Naive thymus-derived CD4-positive, alpha-beta T cell (primary cell): ENCODE results near the gene ATP6V0A4. TPM values are rescaled to one million over a fixed set of nuclear protein-coding genes. Genes with fewer than 3 reads are reported as not detected.

Experiments used
- ATAC-seq: fragments of 150-1000 bp; cut with Tn5 transposase; 2 replicates; pipeline ENCODE4 v1.10.0; 2021; ENCODE audit warnings: mild to moderate bottlenecking, moderate library complexity
- CTCF ChIA-PET: fragments of 350-600 bp; sonication (Branson Sonifier 250); formaldehyde crosslinking; loops from one replicate; lab custom pipeline; 2021; ENCODE audit warnings: antibody characterized with exemption; lab: Charles Lee
- POLR2A ChIA-PET: fragments of 350-600 bp; sonication (Branson Sonifier 250); formaldehyde crosslinking; loops from one replicate; lab custom pipeline; 2021; ENCODE audit warnings: antibody characterized with exemption, inconsistent platforms; lab: Charles Lee
- DNase-seq, 9 donors: peaks; one replicate each; pipeline versions ENCODE4 v3.0.0 to v3.0.0-alpha.2; 2020 to 2022; ENCODE audit warnings: mixed read lengths in 1 of 9
- H3K27ac ChIP-seq: one replicate; pipeline ENCODE4 v1.7.0; 2013; ENCODE audit warnings: mild to moderate bottlenecking, low read depth, low read length, moderate library complexity
- H3K27me3 ChIP-seq, 2 donors: one replicate each; pipeline ENCODE4 v1.7.0; 2013; ENCODE audit warnings: low read length in 2 of 2, mild to moderate bottlenecking in 2 of 2, moderate library complexity in 2 of 2; ENCODE audit not compliant: control insufficient read depth in 2 of 2, insufficient read depth in 2 of 2
- H3K36me3 ChIP-seq, 3 experiments: 1 replicate in 2 of 3; 2 replicates in 1 of 3; pipeline ENCODE4 v1.7.0; 2013; ENCODE audit warnings: low read length in 3 of 3, mild to moderate bottlenecking in 3 of 3, moderate library complexity in 1 of 3; ENCODE audit not compliant: insufficient read depth in 3 of 3, control insufficient read depth in 2 of 3
- H3K4me1 ChIP-seq, 2 donors: one replicate each; pipeline ENCODE4 v1.7.0; 2013; ENCODE audit warnings: low read length in 2 of 2, mild to moderate bottlenecking in 2 of 2, moderate library complexity in 1 of 2; ENCODE audit not compliant: control insufficient read depth in 2 of 2, insufficient read depth in 2 of 2
- H3K4me3 ChIP-seq: 2 replicates; pipeline ENCODE4 v1.7.0; 2013; ENCODE audit warnings: mild to moderate bottlenecking, low read length
- H3K9me3 ChIP-seq, 3 experiments: 1 replicate in 2 of 3; 2 replicates in 1 of 3; pipeline ENCODE4 v1.7.0; 2013; ENCODE audit warnings: low read length in 3 of 3; ENCODE audit not compliant: control insufficient read depth in 2 of 3
- H3K27ac Mint-ChIP-seq, 9 donors: one replicate each; pipeline ENCODE4 v1.8.0; 2020 to 2022; ENCODE audit warnings: mixed read lengths in 9 of 9, mild to moderate bottlenecking in 8 of 9, moderate library complexity in 5 of 9, inconsistent platforms in 2 of 9
- H3K27me3 Mint-ChIP-seq, 5 donors: one replicate each; pipeline ENCODE4 v1.8.0; 2021 to 2022; ENCODE audit warnings: mixed read lengths in 5 of 5, mild to moderate bottlenecking in 1 of 5
- H3K36me3 Mint-ChIP-seq, 5 donors: one replicate each; pipeline ENCODE4 v1.8.0; 2020 to 2022; ENCODE audit warnings: mixed read lengths in 5 of 5, mild to moderate bottlenecking in 3 of 5, inconsistent platforms in 1 of 5
- H3K4me1 Mint-ChIP-seq, 7 donors: one replicate each; pipeline ENCODE4 v1.8.0; 2020 to 2022; ENCODE audit warnings: mixed read lengths in 7 of 7, mild to moderate bottlenecking in 3 of 7, inconsistent platforms in 1 of 7
- H3K4me3 Mint-ChIP-seq, 10 donors: one replicate each; pipeline ENCODE4 v1.8.0; 2020 to 2022; ENCODE audit warnings: mild to moderate bottlenecking in 10 of 10, mixed read lengths in 10 of 10, moderate library complexity in 6 of 10, inconsistent platforms in 2 of 10
- H3K9me3 Mint-ChIP-seq, 11 donors: one replicate each; pipeline ENCODE4 v1.8.0; 2020 to 2022; ENCODE audit warnings: mixed read lengths in 11 of 11, mild to moderate bottlenecking in 4 of 11, inconsistent platforms in 1 of 11, moderate library complexity in 1 of 11
- intact Hi-C, 2 donors: fragments of 100-400 bp; cut with micrococcal nuclease; formaldehyde crosslinking; loops; one replicate each; pipeline ENCODE4 v1.15.1; 2023
- polyA plus RNA-seq, 2 donors: library from polyadenylated mRNA; unstranded; fragments of 300-500 nt; fragmentation: Illumina TruSeq; gene quantifications; one replicate each; pipeline ENCODE4 v1.2.3, GENCODE V29; 2021
- total RNA-seq, 6 experiments: library from RNA in 5 of 6; stranded (reverse) in 5 of 6; gene quantifications; 1 replicate in 5 of 6; 2 replicates in 1 of 6; pipeline ENCODE4 v1.2.3 and lab custom pipeline; 2021 to 2026

The ATP6V0A4 gene
- total and polyA plus RNA-seq, 7 experiments from 2014 or later: not detected

GRCh38 chr7:138710536-138711385, 87.2 kb downstream of the ATP6V0A4 start:
- Histone ChIP-seq H3K9me3 (no peaks in the 10 kb centered on the region), H3K36me3 (no peaks in the 10 kb centered on the region), H3K4me1 (no peaks in the 10 kb centered on the region), H3K4me3 (no peak overlapping the region), H3K27me3 (no peaks in the 10 kb centered on the region), H3K27ac (no peak overlapping the region)
- ATAC-seq (no peak), DNase-seq (no peak)
- ChIA-PET POLR2A (no interaction called here), CTCF (no interaction called here)
- Mint-ChIP-seq H3K4me1 (peaks cover 0 to 12% (median 5%) of the 10 kb centered on the region in 7 donors), H3K4me3 (no peak overlapping the region), H3K9me3 (no peaks in the 10 kb centered on the region), H3K36me3 (no peaks in the 10 kb centered on the region), H3K27ac (peak overlapping the region in 1 of 9 donors; percentile 9), H3K27me3 (peaks cover 0 to 4% (median 0%) of the 10 kb centered on the region in 5 donors)
- intact Hi-C loops: no loop called here

GRCh38 chr7:138705167-138705566, 92.8 kb downstream of the ATP6V0A4 start:
- Mint-ChIP-seq H3K4me1 (peaks cover 0 to 2% (median 0%) of the 10 kb centered on the region in 7 donors), H3K36me3 (no peaks in the 10 kb centered on the region), H3K9me3 (no peaks in the 10 kb centered on the region), H3K27me3 (peaks cover 0 to 3% (median 0%) of the 10 kb centered on the region in 5 donors), H3K27ac (peak overlapping the region in 1 of 9 donors; percentile 36), H3K4me3 (no peak overlapping the region)
- H3K27me3 ChIP-seq: no peaks in the 10 kb centered on the region
- H3K27ac ChIP-seq: no peak overlapping the region
- no peak for ATAC-seq
- DNase-seq: no peak
- H3K9me3 ChIP-seq: no peaks in the 10 kb centered on the region
- H3K4me3 ChIP-seq: no peak overlapping the region
- intact Hi-C loops: no loop called here
- CTCF ChIA-PET: interaction anchor here (0.5 kb wide), 1 partner anchor 73 kb away, joined by 3 read pairs; no protein-coding TSS in a partner anchor
- no peaks in the 10 kb centered on the region for H3K4me1 ChIP-seq
- H3K36me3 ChIP-seq: no peaks in the 10 kb centered on the region
- POLR2A ChIA-PET: interaction anchor here (0.6 to 0.7 kb wide), 2 partner anchors 38 to 205 kb away, joined by 3 to 4 read pairs; no protein-coding TSS in a partner anchor

GRCh38 chr7:138701537-138701923, 96.5 kb downstream of the ATP6V0A4 start:
- Histone ChIP-seq H3K9me3 (no peaks in the 10 kb centered on the region), H3K4me1 (no peaks in the 10 kb centered on the region), H3K27me3 (no peaks in the 10 kb centered on the region), H3K36me3 (no peaks in the 10 kb centered on the region), H3K4me3 (no peak overlapping the region), H3K27ac (no peak overlapping the region)
- ChIA-PET CTCF (no interaction called here), POLR2A (interaction anchor here (0.6 kb wide), 1 partner anchor 345 kb away, joined by 3 read pairs; no protein-coding TSS in a partner anchor)
- ATAC-seq (no peak), DNase-seq (no peak)
- intact Hi-C loops: no loop called here
- Mint-ChIP-seq H3K4me1 (peaks cover 0 to 2% (median 0%) of the 10 kb centered on the region in 7 donors), H3K4me3 (no peak overlapping the region), H3K9me3 (no peaks in the 10 kb centered on the region), H3K27me3 (peaks cover 0 to 9% (median 0%) of the 10 kb centered on the region in 5 donors), H3K27ac (peak overlapping the region in 1 of 9 donors; percentile 13), H3K36me3 (no peaks in the 10 kb centered on the region)

- peak within 1 kb of the TSS in 1 of 9 donors; percentile 13 for H3K27ac Mint-ChIP-seq
Observed at GRCh38 chr7:138700857-138701536, 97.0 kb downstream of the ATP6V0A4 start, which contains the start of gene SVOPL. SVOPL (minus strand) TSS chr7:138701362; CDS start chr7:138679045, 22,317 bp downstream.

GRCh38 chr7:138699661-138700060, 98.3 kb downstream of the ATP6V0A4 start:
- no peak overlapping the region for H3K27ac ChIP-seq
- no peaks in the 10 kb centered on the region for H3K27me3 ChIP-seq
- H3K4me1 ChIP-seq: no peaks in the 10 kb centered on the region
- Mint-ChIP-seq H3K27ac (no peak overlapping the region), H3K27me3 (peaks cover 0 to 10% (median 0%) of the 10 kb centered on the region in 5 donors), H3K9me3 (peaks cover 0 to 2% (median 0%) of the 10 kb centered on the region in 11 donors), H3K4me3 (no peak overlapping the region), H3K36me3 (no peaks in the 10 kb centered on the region), H3K4me1 (peaks cover 0 to 1% (median 0%) of the 10 kb centered on the region in 7 donors)
- intact Hi-C loops: no loop called here
- DNase-seq (no peak), ATAC-seq (no peak)
- no peaks in the 10 kb centered on the region for H3K9me3 ChIP-seq
- CTCF ChIA-PET: no interaction called here
- H3K36me3 ChIP-seq: no peaks in the 10 kb centered on the region
- POLR2A ChIA-PET: no interaction called here
- no peak overlapping the region for H3K4me3 ChIP-seq

More at GRCh38 chr7:138700857-138701536, 97.0 kb downstream of the ATP6V0A4 start, which contains the start of gene SVOPL:
- Mint-ChIP-seq H3K4me1 (peaks cover 0 to 2% (median 0%) of the 10 kb centered on the region in 7 donors), H3K9me3 (no peaks in the 10 kb centered on the region), H3K36me3 (no peaks in the 10 kb centered on the region), H3K27me3 (peaks cover 0 to 9% (median 0%) of the 10 kb centered on the region in 5 donors), H3K4me3 (no peak within 1 kb of the TSS)
- ChIA-PET POLR2A (interaction anchor here (0.6 kb wide), 1 partner anchor 344 kb away, joined by 3 read pairs; no protein-coding TSS in a partner anchor), CTCF (no interaction called here)
- ATAC-seq (no peak), DNase-seq (no peak)
- H3K27me3 ChIP-seq: no peaks in the 10 kb centered on the region
- no peaks in the 10 kb centered on the region for H3K9me3 ChIP-seq
- intact Hi-C loops: no loop called here
- no peak within 1 kb of the TSS for H3K4me3 ChIP-seq
- no peaks in the 10 kb centered on the region for H3K36me3 ChIP-seq
- H3K4me1 ChIP-seq: no peaks in the 10 kb centered on the region
- no peak within 1 kb of the TSS for H3K27ac ChIP-seq

- Mint-ChIP-seq H3K4me3 (no peak overlapping the region), H3K4me1 (peaks cover 0 to 1% (median 0%) of the 10 kb centered on the region in 7 donors), H3K9me3 (peaks cover 0 to 2% (median 0%) of the 10 kb centered on the region in 11 donors), H3K27me3 (peaks cover 0 to 10% (median 0%) of the 10 kb centered on the region in 5 donors), H3K36me3 (no peaks in the 10 kb centered on the region), H3K27ac (no peak overlapping the region)
- intact Hi-C loops: no loop called here
- POLR2A ChIA-PET: no interaction called here
- H3K9me3 ChIP-seq: no peaks in the 10 kb centered on the region
- no peak overlapping the region for H3K4me3 ChIP-seq
- no peaks in the 10 kb centered on the region for H3K27me3 ChIP-seq
- H3K4me1 ChIP-seq: no peaks in the 10 kb centered on the region
- DNase-seq: no peak
- ATAC-seq: no peak
- CTCF ChIA-PET: no interaction called here
- no peak overlapping the region for H3K27ac ChIP-seq
- no peaks in the 10 kb centered on the region for H3K36me3 ChIP-seq
Observed at GRCh38 chr7:138698281-138698680, 99.7 kb downstream of the ATP6V0A4 start.
